SK-N-SH (cell line): ENCODE measurements around the gene GSTT2. TPM values are rescaled to one million over a fixed set of nuclear protein-coding genes. Genes with fewer than 3 reads are reported as not detected.

ENCODE experiments used
- CTCF ChIA-PET: fragments of 300-600, 350-600 bp; formaldehyde crosslinking; extraction: SDS; loops from one replicate; lab custom pipeline; 2021; lab: Yijun Ruan, JAX
- POLR2A ChIA-PET: fragments of 350-600 bp; sonication (Branson Sonifier 250); formaldehyde crosslinking; extraction: SDS; loops from one replicate; lab custom pipeline; 2020; ENCODE audit warnings: antibody characterized with exemption, inconsistent platforms; lab: Yijun Ruan, JAX
- DNase-seq: peaks from one replicate; pipeline ENCODE4 v3.0.0; 2012
- H2AFZ ChIP-seq: fragments of 200-600 bp; sonication (generic); 2 replicates; pipeline ENCODE4 v1.8.1; 2016; ENCODE audit warnings: antibody characterized with exemption, mild to moderate bottlenecking, low read depth
- H3F3A ChIP-seq: fragments of 200-600 bp; sonication (generic); replicated peaks from 2 replicates; pipeline ENCODE3; 2016; ENCODE audit warnings: antibody characterized with exemption, mild to moderate bottlenecking; ENCODE audit not compliant: insufficient read depth
- H3K27ac ChIP-seq, 2 experiments: fragments of 200-500 bp in 1 of 2; fragments of 200-600 bp in 1 of 2; sonication (Bioruptor generic) in 1 of 2; sonication (generic), shearing (Covaris generic) in 1 of 2; 2 replicates each; pipeline versions ENCODE4 v1.5.1 to v1.6.1; 2014 to 2016; ENCODE audit warnings: low read depth in 2 of 2, inconsistent platforms in 1 of 2, low read length in 1 of 2, mild to moderate bottlenecking in 1 of 2, mixed read lengths in 1 of 2
- H3K27me3 ChIP-seq: fragments of 200-600 bp; sonication (generic), shearing (Covaris generic); 2 replicates; pipeline ENCODE4 v1.6.1; 2016; ENCODE audit warnings: mixed run types; ENCODE audit not compliant: insufficient read depth
- H3K36me3 ChIP-seq, 2 experiments: fragments of 200-500 bp in 1 of 2; fragments of 200-600 bp in 1 of 2; sonication (Bioruptor generic) in 1 of 2; sonication (generic) in 1 of 2; replicated peaks in 1 of 2; 2 replicates each; pipeline versions ENCODE3 to v1.5.1; 2014 to 2016; ENCODE audit warnings: low read length in 1 of 2, mild to moderate bottlenecking in 1 of 2; ENCODE audit not compliant: insufficient read depth in 2 of 2, control insufficient read depth in 1 of 2
- H3K4me1 ChIP-seq, 2 experiments: fragments of 200-500 bp in 1 of 2; fragments of 200-600 bp in 1 of 2; sonication (Bioruptor generic) in 1 of 2; sonication (generic), shearing (Covaris generic) in 1 of 2; 2 replicates each; pipeline versions ENCODE4 v1.5.1 to v1.6.1; 2014 to 2016; ENCODE audit warnings: low read depth in 1 of 2, low read length in 1 of 2, mixed run types in 1 of 2; ENCODE audit not compliant: insufficient read depth in 2 of 2, control insufficient read depth in 1 of 2
- H3K4me2 ChIP-seq: fragments of 200-600 bp; sonication (generic), shearing (Covaris generic); 2 replicates; pipeline ENCODE4 v1.6.1; 2017; ENCODE audit warnings: mixed run types
- H3K4me3 ChIP-seq, 2 experiments: fragments of 200-500 bp in 1 of 2; fragments of 200-600 bp in 1 of 2; sonication (Bioruptor generic) in 1 of 2; sonication (generic), shearing (Covaris generic) in 1 of 2; 2 replicates each; pipeline versions ENCODE4 v1.5.1 to v1.8.1; 2014 to 2016; ENCODE audit warnings: low read depth in 2 of 2, inconsistent platforms in 1 of 2, low read length in 1 of 2, mild to moderate bottlenecking in 1 of 2, mixed read lengths in 1 of 2, moderate library complexity in 1 of 2
- H3K79me2 ChIP-seq: fragments of 200-600 bp; sonication (generic); 2 replicates; pipeline ENCODE4 v1.8.1; 2017; ENCODE audit warnings: mild to moderate bottlenecking; ENCODE audit not compliant: insufficient read depth
- H3K9ac ChIP-seq: fragments of 200-600 bp; sonication (generic); 2 replicates; pipeline ENCODE4 v1.6.1; 2017; ENCODE audit warnings: mixed run types
- H3K9me2 ChIP-seq: fragments of 200-600 bp; sonication (generic); 2 replicates; pipeline ENCODE4 v1.6.1; 2017; ENCODE audit warnings: mixed run types
- H3K9me3 ChIP-seq: fragments of 200-600 bp; sonication (generic); 2 replicates; pipeline ENCODE4 v1.6.1; 2017; ENCODE audit warnings: mixed run types, mild to moderate bottlenecking, moderate library complexity
- H4K20me1 ChIP-seq: fragments of 200-600 bp; sonication (generic); 2 replicates; pipeline ENCODE4 v1.6.1; 2017; ENCODE audit warnings: mild to moderate bottlenecking, mixed run types; ENCODE audit not compliant: insufficient read depth
- CTCF ChIP-seq: fragments of 200-600 bp; sonication (generic); IDR thresholded peaks from 2 replicates; pipeline ENCODE4 v1.6.1; 2017; ENCODE audit warnings: antibody characterized with exemption, mild to moderate bottlenecking, moderate library complexity
- EP300 ChIP-seq, 2 experiments: IDR thresholded peaks; 2 replicates each; pipeline versions ENCODE4 v1.4.0 to v1.6.1; 2012; ENCODE audit warnings: borderline replicate concordance in 1 of 2, low read depth in 1 of 2, low read length in 1 of 2
- JUND ChIP-seq: IDR thresholded peaks from 2 replicates; pipeline ENCODE4 v1.4.0; 2012
- MEF2A ChIP-seq: IDR thresholded peaks from 2 replicates; pipeline ENCODE4 v1.4.0; 2012; ENCODE audit warnings: low read depth, borderline replicate concordance
- RCOR1 ChIP-seq: fragments of 150-350 bp; IDR thresholded peaks from 2 replicates; pipeline ENCODE4 v1.6.1; 2017; ENCODE audit warnings: antibody characterized with exemption, low read length
- RFX5 ChIP-seq: IDR thresholded peaks from 2 replicates; pipeline ENCODE4 v1.6.1; 2012; ENCODE audit warnings: mild to moderate bottlenecking, improper control_type of control experiment, low read length
- SIN3A ChIP-seq: IDR thresholded peaks from 2 replicates; pipeline ENCODE4 v1.6.1; 2012; ENCODE audit warnings: low read depth, mild to moderate bottlenecking, low read length, moderate library complexity, borderline replicate concordance
- SMC3 ChIP-seq: IDR thresholded peaks from 2 replicates; pipeline ENCODE4 v1.6.1; 2012; ENCODE audit warnings: low read depth, low read length, improper control_type of control experiment
- TEAD4 ChIP-seq: IDR thresholded peaks from 2 replicates; pipeline ENCODE4 v1.4.0; 2012; ENCODE audit warnings: mild to moderate bottlenecking, borderline replicate concordance; ENCODE audit not compliant: insufficient read depth
- YY1 ChIP-seq: IDR thresholded peaks from 2 replicates; pipeline ENCODE4 v1.4.0; 2012; ENCODE audit warnings: low read depth, mild to moderate bottlenecking
- ZBTB33 ChIP-seq: IDR thresholded peaks from 2 replicates; pipeline ENCODE4 v1.4.0; 2012; ENCODE audit warnings: low read depth, borderline replicate concordance
- WGBS: methylation state at CpG from one replicate; pipeline ENCODE4 v1.1.6; 2017; ENCODE audit warnings: low lambda C conversion rate; 5-methylcytosine and 5-hydroxymethylcytosine counted together
- polyA plus RNA-seq, 3 experiments: library from polyadenylated mRNA; depleted of rRNA; stranded (reverse); fragments of >200 nt; gene quantifications; 2 replicates each; pipeline ENCODE4 v1.2.3, GENCODE V29; 2012

The GSTT2 gene
- polyA plus RNA-seq, 1 of the 3 experiments (the other 2 are of a cell fraction), result 3.7 TPM

- H3K79me2 ChIP-seq, result peaks cover 84% of the 10 kb centered on the region
Observed at GRCh38 chr22:24027991-24028390, 48.1 kb downstream of the GSTT2 start.

More at GRCh38 chr22:24027991-24028390, 48.1 kb downstream of the GSTT2 start:
- TF ChIP-seq YY1 (no peak), MEF2A (no peak), ZBTB33 (no peak), RFX5 (no peak), SIN3A (no peak), SMC3 (no peak), JUND (no peak), CTCF (no peak), TEAD4 (no peak), EP300 (IDR thresholded peaks at IDR 0.05; ENCODE audit: borderline replicate concordance in 1 of 2, low read depth in 1 of 2, low read length in 1 of 2) (no peak), RCOR1 (no peak)
- no peak for DNase-seq
- WGBS, result 85% methylated on average over 2 of the region's 2 CpGs
- Histone ChIP-seq H3K4me1 (peaks cover 0 to 33% of the 10 kb centered on the region in 2 experiments; a peak in 2 of 4 replicates), H3K27me3 (no peaks in the 10 kb centered on the region), H3K9me2 (no peaks in the 10 kb centered on the region), H3K9me3 (peaks cover 9% of the 10 kb centered on the region; the same call in 1 of the 2 replicates), H3K4me3 (no peak overlapping the region), H3K4me2 (no peak overlapping the region), H4K20me1 (peaks cover 5% of the 10 kb centered on the region; the same call in 1 of the 2 replicates), H3K9ac (no peak overlapping the region), H3F3A (peaks cover 10% of the 10 kb centered on the region), H3K36me3 (peaks cover 3 to 14% of the 10 kb centered on the region in 2 experiments), H2AFZ (no peak overlapping the region), H3K27ac (peak overlapping the region in 1 of 2 experiments; percentile 7; a peak in 1 of 4 replicates)
- CTCF ChIA-PET, result interaction anchor here (0.9 kb wide), 1 partner anchor 129 kb away, joined by 3 read pairs; no protein-coding TSS in a partner anchor
- POLR2A ChIA-PET, result no interaction called here
